ENCODE measurements around the gene CRIM1. TPM values are rescaled to one million over a fixed set of nuclear protein-coding genes. Genes with fewer than 3 reads are reported as not detected.

The CRIM1 gene
- total and polyA plus RNA-seq, 2 donors (not counting 1 experiment from before 2014, with no cell fraction given) = 364 to 661 TPM

GRCh38 chr2:36329251-36329650 is 26.3 kb upstream of the CRIM1 start:
- H3K9ac ChIP-seq (ENCODE audit: insufficient read depth, low read length) = no peak overlapping the region
- no peaks in the 10 kb centered on the region for H3K79me2 ChIP-seq (ENCODE audit: control insufficient read depth, insufficient read depth, low read length)
- H3K4me3 ChIP-seq (replicated peaks in 1 of 4; ENCODE audit: control extremely low read depth in 1 of 4, insufficient read depth in 1 of 4, low read depth in 3 of 4, low read length in 4 of 4) = no peak overlapping the region
- H3K4me2 ChIP-seq (ENCODE audit: extremely low read depth, insufficient read depth, low read length) = peak overlapping the region; percentile 7
- H4K20me1 ChIP-seq (ENCODE audit: control insufficient read depth, extremely low read depth, insufficient read depth, low read length) = no peaks in the 10 kb centered on the region
- H3K27ac ChIP-seq (ENCODE audit: insufficient read depth, low read length) = peak overlapping the region; percentile 5
- DNase-seq (ENCODE audit: low read depth in 2 of 2) = peak; percentile 23 to 74
- no peak overlapping the region for H2AFZ ChIP-seq (ENCODE audit: low read length)
- no peaks in the 10 kb centered on the region for H3K9me3 ChIP-seq (ENCODE audit: control insufficient read depth, insufficient read depth, low read depth, low read length)
- peaks cover 4% of the 10 kb centered on the region for H3K4me1 ChIP-seq (ENCODE audit: control insufficient read depth, extremely low read depth, insufficient read depth, low read length)
- no peaks in the 10 kb centered on the region for H3K27me3 ChIP-seq (ENCODE audit: control insufficient read depth, insufficient read depth, low read length)
- H3K36me3 ChIP-seq (ENCODE audit: control insufficient read depth, insufficient read depth, low read length) = no peaks in the 10 kb centered on the region
- TF ChIP-seq, protein P1, sequence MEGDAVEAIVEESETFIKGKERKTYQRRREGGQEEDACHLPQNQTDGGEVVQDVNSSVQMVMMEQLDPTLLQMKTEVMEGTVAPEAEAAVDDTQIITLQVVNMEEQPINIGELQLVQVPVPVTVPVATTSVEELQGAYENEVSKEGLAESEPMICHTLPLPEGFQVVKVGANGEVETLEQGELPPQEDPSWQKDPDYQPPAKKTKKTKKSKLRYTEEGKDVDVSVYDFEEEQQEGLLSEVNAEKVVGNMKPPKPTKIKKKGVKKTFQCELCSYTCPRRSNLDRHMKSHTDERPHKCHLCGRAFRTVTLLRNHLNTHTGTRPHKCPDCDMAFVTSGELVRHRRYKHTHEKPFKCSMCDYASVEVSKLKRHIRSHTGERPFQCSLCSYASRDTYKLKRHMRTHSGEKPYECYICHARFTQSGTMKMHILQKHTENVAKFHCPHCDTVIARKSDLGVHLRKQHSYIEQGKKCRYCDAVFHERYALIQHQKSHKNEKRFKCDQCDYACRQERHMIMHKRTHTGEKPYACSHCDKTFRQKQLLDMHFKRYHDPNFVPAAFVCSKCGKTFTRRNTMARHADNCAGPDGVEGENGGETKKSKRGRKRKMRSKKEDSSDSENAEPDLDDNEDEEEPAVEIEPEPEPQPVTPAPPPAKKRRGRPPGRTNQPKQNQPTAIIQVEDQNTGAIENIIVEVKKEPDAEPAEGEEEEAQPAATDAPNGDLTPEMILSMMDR (conservative IDR thresholded peaks at IDR 0.05 in 1 of 2, IDR thresholded peaks at IDR 0.05 in 1 of 2; ENCODE audit: low read depth in 1 of 2, low read length in 2 of 2) = no peak

- Histone ChIP-seq H4K20me1 (ENCODE audit: control insufficient read depth, extremely low read depth, insufficient read depth, low read length) (no peaks in the 10 kb centered on the region), H3K4me2 (ENCODE audit: extremely low read depth, insufficient read depth, low read length) (peak overlapping the region; percentile 7), H3K27ac (ENCODE audit: insufficient read depth, low read length) (peak overlapping the region; percentile 5), H3K36me3 (ENCODE audit: control insufficient read depth, insufficient read depth, low read length) (no peaks in the 10 kb centered on the region), H3K27me3 (ENCODE audit: control insufficient read depth, insufficient read depth, low read length) (no peaks in the 10 kb centered on the region), H3K79me2 (ENCODE audit: control insufficient read depth, insufficient read depth, low read length) (no peaks in the 10 kb centered on the region), H2AFZ (ENCODE audit: low read length) (no peak overlapping the region), H3K9ac (ENCODE audit: insufficient read depth, low read length) (no peak overlapping the region), H3K4me3 (replicated peaks in 1 of 4; ENCODE audit: control extremely low read depth in 1 of 4, insufficient read depth in 1 of 4, low read depth in 3 of 4, low read length in 4 of 4) (no peak overlapping the region), H3K9me3 (ENCODE audit: control insufficient read depth, insufficient read depth, low read depth, low read length) (no peaks in the 10 kb centered on the region), H3K4me1 (ENCODE audit: control insufficient read depth, extremely low read depth, insufficient read depth, low read length) (peaks cover 4% of the 10 kb centered on the region)
- DNase-seq (ENCODE audit: low read depth in 2 of 2) = peak; percentile 23 to 85
- TF ChIP-seq, protein P1 (conservative IDR thresholded peaks at IDR 0.05 in 1 of 2, IDR thresholded peaks at IDR 0.05 in 1 of 2; ENCODE audit: low read depth in 1 of 2, low read length in 2 of 2) = no peak
- TF ChIP-seq EZH2 (IDR thresholded peaks at IDR 0.05; ENCODE audit: low read length, missing control alignments) = no peak
Observed at GRCh38 chr2:36329746-36330472, 25.7 kb upstream of the CRIM1 start.

GRCh38 chr2:36330473-36331395 is 24.8 kb upstream of the CRIM1 start:
- peak in 1 of 2 donors; percentile 17 for DNase-seq (ENCODE audit: low read depth in 2 of 2)
- H3K27ac ChIP-seq (ENCODE audit: insufficient read depth, low read length) = no peak overlapping the region
- no peaks in the 10 kb centered on the region for H3K9me3 ChIP-seq (ENCODE audit: control insufficient read depth, insufficient read depth, low read depth, low read length)
- no peaks in the 10 kb centered on the region for H4K20me1 ChIP-seq (ENCODE audit: control insufficient read depth, extremely low read depth, insufficient read depth, low read length)
- no peak overlapping the region for H3K4me3 ChIP-seq (replicated peaks in 1 of 4; ENCODE audit: control extremely low read depth in 1 of 4, insufficient read depth in 1 of 4, low read depth in 3 of 4, low read length in 4 of 4)
- no peaks in the 10 kb centered on the region for H3K36me3 ChIP-seq (ENCODE audit: control insufficient read depth, insufficient read depth, low read length)
- no peak overlapping the region for H3K4me2 ChIP-seq (ENCODE audit: extremely low read depth, insufficient read depth, low read length)
- peaks cover 4% of the 10 kb centered on the region for H3K4me1 ChIP-seq (ENCODE audit: control insufficient read depth, extremely low read depth, insufficient read depth, low read length)
- H3K79me2 ChIP-seq (ENCODE audit: control insufficient read depth, insufficient read depth, low read length) = no peaks in the 10 kb centered on the region
- H3K27me3 ChIP-seq (ENCODE audit: control insufficient read depth, insufficient read depth, low read length) = no peaks in the 10 kb centered on the region
- no peak for TF ChIP-seq EZH2 (IDR thresholded peaks at IDR 0.05; ENCODE audit: low read length, missing control alignments)
- TF ChIP-seq, protein P1 (conservative IDR thresholded peaks at IDR 0.05 in 1 of 2, IDR thresholded peaks at IDR 0.05 in 1 of 2; ENCODE audit: low read depth in 1 of 2, low read length in 2 of 2) = no peak
- H3K9ac ChIP-seq (ENCODE audit: insufficient read depth, low read length) = no peak overlapping the region
- H2AFZ ChIP-seq (ENCODE audit: low read length) = no peak overlapping the region

Measured in fibroblast of lung (primary cell).